Measurements from ENCODE around the gene ZFAND6. TPM values are rescaled to one million over a fixed set of nuclear protein-coding genes. Genes with fewer than 3 reads are reported as not detected.

The ZFAND6 gene
- total RNA-seq, 2 experiments from 2014 or later: 86.2 to 122 TPM

DNA sequence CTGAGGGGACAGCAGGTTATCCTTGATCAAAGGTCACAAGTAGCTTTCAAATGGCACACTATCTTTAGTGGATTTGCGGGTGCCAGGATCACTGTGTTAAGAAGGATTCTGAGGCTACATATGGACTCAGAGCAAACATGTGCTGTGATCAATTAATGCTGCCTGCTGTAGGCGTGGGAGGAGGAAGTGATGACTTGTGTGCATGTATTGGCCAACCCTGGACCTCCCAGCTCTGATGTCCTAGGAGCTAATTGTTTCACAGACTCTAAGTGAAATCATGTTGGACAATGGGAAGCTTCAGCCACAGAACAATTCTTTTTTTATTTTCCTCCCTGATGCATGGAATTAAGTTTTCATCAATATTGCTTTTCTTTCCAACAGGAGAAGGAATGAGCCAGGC, 117.7 kb downstream of the ZFAND6 start:
- POLR2A ChIA-PET: no interaction called here

DNA sequence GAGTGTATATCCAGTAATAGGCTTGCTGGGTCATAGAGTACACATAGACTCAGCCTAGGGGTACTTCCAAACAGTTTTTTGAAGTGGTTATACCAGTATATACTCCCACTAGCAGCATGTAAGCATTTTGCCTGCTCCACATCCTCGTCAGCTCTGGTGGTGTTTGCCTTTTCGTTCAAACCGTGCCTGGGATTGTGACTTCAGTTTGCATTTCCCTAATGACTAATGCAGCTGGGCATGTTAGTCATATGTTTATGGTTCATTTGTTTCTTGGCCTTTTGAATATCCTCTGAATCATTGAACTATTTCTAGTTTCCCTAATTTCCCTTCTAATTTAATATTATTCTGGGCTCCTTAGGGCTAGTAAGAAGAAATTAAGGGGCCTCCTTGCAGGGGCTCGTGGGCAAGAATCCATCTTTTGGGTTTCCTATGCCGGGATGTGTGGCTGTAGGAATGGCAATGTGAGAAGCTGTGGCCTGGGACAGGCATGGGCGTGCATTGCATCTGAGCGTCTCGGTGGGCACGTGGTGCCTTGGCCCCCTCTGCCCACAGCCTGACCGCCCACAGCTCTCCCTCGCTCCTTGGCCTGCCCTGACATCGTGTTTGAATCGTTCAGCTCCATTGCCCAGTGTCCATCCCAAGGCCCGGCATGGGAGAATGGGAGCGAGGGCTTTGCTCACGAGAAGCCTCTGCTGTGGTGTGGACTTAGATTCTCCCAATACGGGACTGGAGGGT, 119.7 kb downstream of the ZFAND6 start:
- TF ChIP-seq EZH2phosphoT487 (IDR thresholded peaks at IDR 0.05; ENCODE audit: borderline replicate concordance, low read depth, low read length): no peak
- TF ChIP-seq, protein P1, sequence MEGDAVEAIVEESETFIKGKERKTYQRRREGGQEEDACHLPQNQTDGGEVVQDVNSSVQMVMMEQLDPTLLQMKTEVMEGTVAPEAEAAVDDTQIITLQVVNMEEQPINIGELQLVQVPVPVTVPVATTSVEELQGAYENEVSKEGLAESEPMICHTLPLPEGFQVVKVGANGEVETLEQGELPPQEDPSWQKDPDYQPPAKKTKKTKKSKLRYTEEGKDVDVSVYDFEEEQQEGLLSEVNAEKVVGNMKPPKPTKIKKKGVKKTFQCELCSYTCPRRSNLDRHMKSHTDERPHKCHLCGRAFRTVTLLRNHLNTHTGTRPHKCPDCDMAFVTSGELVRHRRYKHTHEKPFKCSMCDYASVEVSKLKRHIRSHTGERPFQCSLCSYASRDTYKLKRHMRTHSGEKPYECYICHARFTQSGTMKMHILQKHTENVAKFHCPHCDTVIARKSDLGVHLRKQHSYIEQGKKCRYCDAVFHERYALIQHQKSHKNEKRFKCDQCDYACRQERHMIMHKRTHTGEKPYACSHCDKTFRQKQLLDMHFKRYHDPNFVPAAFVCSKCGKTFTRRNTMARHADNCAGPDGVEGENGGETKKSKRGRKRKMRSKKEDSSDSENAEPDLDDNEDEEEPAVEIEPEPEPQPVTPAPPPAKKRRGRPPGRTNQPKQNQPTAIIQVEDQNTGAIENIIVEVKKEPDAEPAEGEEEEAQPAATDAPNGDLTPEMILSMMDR (conservative IDR thresholded peaks at IDR 0.05; ENCODE audit: low read length): no peak
- Histone ChIP-seq H2AFZ (ENCODE audit: low read length) (no peak overlapping the region), H3K4me3 (ENCODE audit: low read depth, low read length, poor library complexity, severe bottlenecking) (no peak overlapping the region), H3K27ac (ENCODE audit: low read depth, low read length, poor library complexity, severe bottlenecking) (no peak overlapping the region), H3K9me2 (ENCODE audit: insufficient read depth, low read length) (no peaks in the 10 kb centered on the region), H3K4me2 (ENCODE audit: low read length) (no peak overlapping the region), H4K20me1 (ENCODE audit: insufficient read depth, low read length) (no peaks in the 10 kb centered on the region), H3K79me2 (ENCODE audit: insufficient read depth, low read depth, low read length) (no peaks in the 10 kb centered on the region), H3K4me1 (ENCODE audit: insufficient read depth, low read length, poor library complexity, severe bottlenecking) (no peaks in the 10 kb centered on the region), H3K36me3 (ENCODE audit: insufficient read depth, low read length) (no peaks in the 10 kb centered on the region), H3K9me3 (ENCODE audit: low read length) (no peaks in the 10 kb centered on the region)
- no TSS peak for BruUV-seq (replicated peaks)
- POLR2A ChIA-PET: no interaction called here
- no peak for DNase-seq (ENCODE audit: low spot score)
- CTCF ChIA-PET (ENCODE audit: unreplicated experiment): no interaction called here
- intact Hi-C loops (cut with micrococcal nuclease; ENCODE audit: unreplicated experiment): no loop called here

More for the DNA sequence above, 117.7 kb downstream of the ZFAND6 start:
- H3K36me3 ChIP-seq (ENCODE audit: insufficient read depth, low read length): no peaks in the 10 kb centered on the region
- H3K4me3 ChIP-seq (ENCODE audit: low read depth, low read length, poor library complexity, severe bottlenecking): no peak overlapping the region
- no peak overlapping the region for H2AFZ ChIP-seq (ENCODE audit: low read length)
- no peak overlapping the region for H3K27ac ChIP-seq (ENCODE audit: low read depth, low read length, poor library complexity, severe bottlenecking)
- BruUV-seq (replicated peaks): no TSS peak
- no peaks in the 10 kb centered on the region for H3K4me1 ChIP-seq (ENCODE audit: insufficient read depth, low read length, poor library complexity, severe bottlenecking)
- no peaks in the 10 kb centered on the region for H3K9me2 ChIP-seq (ENCODE audit: insufficient read depth, low read length)
- no peaks in the 10 kb centered on the region for H3K9me3 ChIP-seq (ENCODE audit: low read length)
- no peaks in the 10 kb centered on the region for H4K20me1 ChIP-seq (ENCODE audit: insufficient read depth, low read length)
- intact Hi-C loops (cut with micrococcal nuclease; ENCODE audit: unreplicated experiment): no loop called here
- DNase-seq (ENCODE audit: low spot score): no peak
- H3K79me2 ChIP-seq (ENCODE audit: insufficient read depth, low read depth, low read length): no peaks in the 10 kb centered on the region
- TF ChIP-seq, protein P1 (conservative IDR thresholded peaks at IDR 0.05; ENCODE audit: low read length): no peak
- TF ChIP-seq EZH2phosphoT487 (IDR thresholded peaks at IDR 0.05; ENCODE audit: borderline replicate concordance, low read depth, low read length): no peak
- no peak overlapping the region for H3K4me2 ChIP-seq (ENCODE audit: low read length)
- CTCF ChIA-PET (ENCODE audit: unreplicated experiment): no interaction called here

DNA sequence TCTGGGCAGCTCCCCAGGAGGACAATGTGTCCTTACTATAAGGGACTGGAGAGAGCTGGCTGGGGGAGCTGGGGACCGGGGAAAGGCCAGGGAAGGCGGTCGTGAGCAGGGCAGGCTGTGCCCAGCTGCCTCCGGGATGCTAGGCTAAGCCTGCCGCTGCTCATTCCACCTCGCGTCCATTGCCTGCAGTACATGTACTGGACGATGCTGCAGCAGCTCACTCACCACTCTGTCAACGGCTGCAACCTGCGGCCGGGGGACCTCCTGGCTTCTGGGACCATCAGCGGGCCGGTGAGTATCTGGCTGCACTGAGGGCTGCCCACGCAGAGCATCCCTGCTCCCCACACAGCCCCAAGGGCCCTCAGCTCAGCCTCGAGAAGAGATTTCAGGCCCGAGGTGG, 120.5 kb downstream of the ZFAND6 start:
- H3K4me2 ChIP-seq (ENCODE audit: low read length): no peak overlapping the region
- H3K9me3 ChIP-seq (ENCODE audit: low read length): no peaks in the 10 kb centered on the region
- H3K4me3 ChIP-seq (ENCODE audit: low read depth, low read length, poor library complexity, severe bottlenecking): no peak overlapping the region
- H3K4me1 ChIP-seq (ENCODE audit: insufficient read depth, low read length, poor library complexity, severe bottlenecking): no peaks in the 10 kb centered on the region
- no peaks in the 10 kb centered on the region for H3K36me3 ChIP-seq (ENCODE audit: insufficient read depth, low read length)
- TF ChIP-seq, protein P1 (conservative IDR thresholded peaks at IDR 0.05; ENCODE audit: low read length): no peak
- TF ChIP-seq EZH2phosphoT487 (IDR thresholded peaks at IDR 0.05; ENCODE audit: borderline replicate concordance, low read depth, low read length): no peak
- intact Hi-C loops (cut with micrococcal nuclease; ENCODE audit: unreplicated experiment): no loop called here
- H3K79me2 ChIP-seq (ENCODE audit: insufficient read depth, low read depth, low read length): no peaks in the 10 kb centered on the region
- no peak overlapping the region for H2AFZ ChIP-seq (ENCODE audit: low read length)
- H3K27ac ChIP-seq (ENCODE audit: low read depth, low read length, poor library complexity, severe bottlenecking): no peak overlapping the region
- no peaks in the 10 kb centered on the region for H4K20me1 ChIP-seq (ENCODE audit: insufficient read depth, low read length)
- no peaks in the 10 kb centered on the region for H3K9me2 ChIP-seq (ENCODE audit: insufficient read depth, low read length)
- CTCF ChIA-PET (ENCODE audit: unreplicated experiment): no interaction called here
- DNase-seq (ENCODE audit: low spot score): no peak
- POLR2A ChIA-PET: no interaction called here
- no TSS peak for BruUV-seq (replicated peaks)

Data from OCI-LY7 (cell line).